GM19035 (cell line): ENCODE data around the gene FOXN1.
A peak's percentile ranks its signal among the peaks of the same experiment; 100 is the strongest.
"Not testable (repeated sequence)": the region's sequence is repeated elsewhere in the genome, so short reads cannot be mapped to it uniquely, and the experiment has no call there.

ENCODE experiments used
- ATAC-seq: cut with Tn5 transposase; IDR thresholded peaks from one replicate; pipeline ENCODE4 v1.9.1; 2021; ENCODE audit not compliant: unreplicated experiment

Gene FOXN1

GRCh38 chr17:28573040-28573380, 66.9 kb downstream of the FOXN1 start:
- no peak for ATAC-seq

- ATAC-seq: no peak
These were observed 67.4 kb downstream of the FOXN1 start for GRCh38 chr17:28573521-28573920.

GRCh38 chr17:28573966-28574480, 67.9 kb downstream of the FOXN1 start:
- no peak for ATAC-seq

- no peak for ATAC-seq
These were observed 68.4 kb downstream of the FOXN1 start for GRCh38 chr17:28574526-28574925.

GRCh38 chr17:28575126-28575795, 69.1 kb downstream of the FOXN1 start:
- ATAC-seq: no peak

GRCh38 chr17:28576016-28576415, 69.9 kb downstream of the FOXN1 start:
- not testable (repeated sequence) for ATAC-seq

GRCh38 chr17:28576758-28577465, 70.8 kb downstream of the FOXN1 start, which contains the start of gene ALDOC:
Gene ALDOC (minus strand): TSS chr17:28576895. CDS start chr17:28575532, 1,363 bp downstream.
- ATAC-seq: peak; percentile 77

GRCh38 chr17:28577466-28577824, 71.3 kb downstream of the FOXN1 start:
- no peak for ATAC-seq

- ATAC-seq: no peak
These were observed 72.4 kb downstream of the FOXN1 start for GRCh38 chr17:28578246-28579195.

GRCh38 chr17:28579526-28579925, 73.4 kb downstream of the FOXN1 start:
- no peak for ATAC-seq

GRCh38 chr17:28580959-28581358, 74.8 kb downstream of the FOXN1 start:
- ATAC-seq: no peak

GRCh38 chr17:28582513-28582912, 76.4 kb downstream of the FOXN1 start:
- ATAC-seq: no peak

GRCh38 chr17:28584434-28584833, 78.3 kb downstream of the FOXN1 start:
- ATAC-seq: no peak

- no peak for ATAC-seq
These were observed 79.7 kb downstream of the FOXN1 start for GRCh38 chr17:28585851-28586250.
